Effector memory CD4-positive, alpha-beta T cell (primary cell): ENCODE data around the gene SPATA31D3.
"Not testable (repeated sequence)": the region's sequence is repeated elsewhere in the genome, so short reads cannot be mapped to it uniquely, and the experiment has no call there.

Experiments
- DNase-seq, 3 donors: peaks; one replicate each; pipeline ENCODE4 v3.0.0-alpha.2; 2020
- H3K27ac ChIP-seq: 2 replicates; pipeline ENCODE4 v1.7.0; 2013; ENCODE audit warnings: mild to moderate bottlenecking, low read length, moderate library complexity; ENCODE audit not compliant: insufficient read depth, poor library complexity, severe bottlenecking
- H3K27me3 ChIP-seq: replicated peaks from 2 replicates; pipeline ENCODE4 v1.7.0; 2013; ENCODE audit warnings: mild to moderate bottlenecking, low read length; ENCODE audit not compliant: insufficient read depth, control insufficient read depth, poor library complexity, severe bottlenecking
- H3K36me3 ChIP-seq: 2 replicates; pipeline ENCODE4 v1.7.0; 2013; ENCODE audit warnings: mild to moderate bottlenecking, low read length, moderate library complexity; ENCODE audit not compliant: control insufficient read depth, insufficient read depth
- H3K4me1 ChIP-seq: 2 replicates; pipeline ENCODE4 v1.7.0; 2013; ENCODE audit warnings: low read length, mild to moderate bottlenecking; ENCODE audit not compliant: control insufficient read depth, insufficient read depth, poor library complexity, severe bottlenecking
- H3K4me3 ChIP-seq: 2 replicates; pipeline ENCODE4 v1.7.0; 2013; ENCODE audit warnings: low read length, low read depth, mild to moderate bottlenecking; ENCODE audit not compliant: insufficient read depth, poor library complexity, severe bottlenecking
- H3K9me3 ChIP-seq: 2 replicates; pipeline ENCODE4 v1.7.0; 2013; ENCODE audit warnings: mild to moderate bottlenecking, low read length, moderate library complexity; ENCODE audit not compliant: control insufficient read depth
- total RNA-seq, 3 donors: gene quantifications; one replicate each; lab custom pipeline; 2026; lab: John Stamatoyannopoulos, UW

SPATA31D3 gene
- 0 reads per million in 3 donors for total RNA-seq

- not testable (repeated sequence) for H3K9me3 ChIP-seq, H3K36me3 ChIP-seq, DNase-seq, H3K27me3 ChIP-seq, H3K4me1 ChIP-seq, H3K4me3 ChIP-seq, H3K27ac ChIP-seq
These were observed at the start of gene SPATA31D3 for GRCh38 chr9:81943393-81943792. Gene SPATA31D3, plus strand, starts transcription at chr9:81943500. Its CDS starts 86 bp downstream, at chr9:81943586.

GRCh38 chr9:81893929-81894328 lies 49.4 kb upstream of the SPATA31D3 start:
- no peak for DNase-seq
- Histone ChIP-seq H3K4me1 (no peaks in the 10 kb centered on the region), H3K4me3 (no peak overlapping the region), H3K27me3 (no peaks in the 10 kb centered on the region), H3K9me3 (no peaks in the 10 kb centered on the region), H3K27ac (no peak overlapping the region), H3K36me3 (no peaks in the 10 kb centered on the region)

GRCh38 chr9:81894891-81895290 lies 48.4 kb upstream of the SPATA31D3 start:
- no peaks in the 10 kb centered on the region for H3K36me3 ChIP-seq
- H3K27me3 ChIP-seq, result no peaks in the 10 kb centered on the region
- no peaks in the 10 kb centered on the region for H3K9me3 ChIP-seq
- DNase-seq, result no peak
- H3K4me1 ChIP-seq, result no peaks in the 10 kb centered on the region
- no peak overlapping the region for H3K27ac ChIP-seq
- H3K4me3 ChIP-seq, result no peak overlapping the region

GRCh38 chr9:81896070-81896469 lies 47.2 kb upstream of the SPATA31D3 start:
- no peaks in the 10 kb centered on the region for H3K27me3 ChIP-seq
- no peaks in the 10 kb centered on the region for H3K9me3 ChIP-seq
- no peaks in the 10 kb centered on the region for H3K36me3 ChIP-seq
- H3K4me1 ChIP-seq, result no peaks in the 10 kb centered on the region
- no peak for DNase-seq
- H3K27ac ChIP-seq, result no peak overlapping the region
- no peak overlapping the region for H3K4me3 ChIP-seq

- no peak for DNase-seq
- no peaks in the 10 kb centered on the region for H3K4me1 ChIP-seq
- H3K4me3 ChIP-seq, result no peak overlapping the region
- H3K27ac ChIP-seq, result no peak overlapping the region
- H3K9me3 ChIP-seq, result no peaks in the 10 kb centered on the region
- no peaks in the 10 kb centered on the region for H3K36me3 ChIP-seq
- H3K27me3 ChIP-seq, result no peaks in the 10 kb centered on the region
These were observed 44.4 kb upstream of the SPATA31D3 start for GRCh38 chr9:81898851-81899250.

- Histone ChIP-seq H3K36me3 (no peaks in the 10 kb centered on the region), H3K4me1 (no peaks in the 10 kb centered on the region), H3K27me3 (no peaks in the 10 kb centered on the region), H3K9me3 (no peaks in the 10 kb centered on the region), H3K27ac (no peak overlapping the region), H3K4me3 (no peak overlapping the region)
- DNase-seq, result no peak
These were observed 41.1 kb upstream of the SPATA31D3 start for GRCh38 chr9:81902196-81902595.

GRCh38 chr9:81902626-81903025 lies 40.7 kb upstream of the SPATA31D3 start:
- H3K27ac ChIP-seq, result no peak overlapping the region
- no peaks in the 10 kb centered on the region for H3K36me3 ChIP-seq
- no peaks in the 10 kb centered on the region for H3K9me3 ChIP-seq
- no peaks in the 10 kb centered on the region for H3K27me3 ChIP-seq
- H3K4me3 ChIP-seq, result no peak overlapping the region
- H3K4me1 ChIP-seq, result no peaks in the 10 kb centered on the region
- DNase-seq, result no peak

- Histone ChIP-seq H3K36me3 (no peaks in the 10 kb centered on the region), H3K4me3 (no peak overlapping the region), H3K9me3 (no peaks in the 10 kb centered on the region), H3K27ac (no peak overlapping the region), H3K4me1 (no peaks in the 10 kb centered on the region), H3K27me3 (no peaks in the 10 kb centered on the region)
- DNase-seq, result no peak
These were observed 36.6 kb upstream of the SPATA31D3 start for GRCh38 chr9:81906671-81907070.

- DNase-seq, result no peak
- Histone ChIP-seq H3K9me3 (no peaks in the 10 kb centered on the region), H3K36me3 (no peaks in the 10 kb centered on the region), H3K4me3 (no peak overlapping the region), H3K27me3 (no peaks in the 10 kb centered on the region), H3K4me1 (no peaks in the 10 kb centered on the region), H3K27ac (no peak overlapping the region)
These were observed 31.2 kb upstream of the SPATA31D3 start for GRCh38 chr9:81912135-81912534.

- Histone ChIP-seq H3K9me3 (no peaks in the 10 kb centered on the region), H3K27ac (no peak overlapping the region), H3K4me3 (no peak overlapping the region), H3K4me1 (no peaks in the 10 kb centered on the region), H3K27me3 (no peaks in the 10 kb centered on the region), H3K36me3 (no peaks in the 10 kb centered on the region)
- no peak for DNase-seq
These were observed 27.3 kb upstream of the SPATA31D3 start for GRCh38 chr9:81915801-81916505.
